ENCODE results near the gene ELMO1.
A peak's percentile ranks its signal among the peaks of the same experiment; 100 is the strongest.

ELMO1 gene

GRCh38 chr7:37081436-37081835, 367.2 kb downstream of the ELMO1 start:
- peak; percentile 24 for DNase-seq

GRCh38 chr7:37079420-37079819, 369.2 kb downstream of the ELMO1 start:
- no peak for DNase-seq

GRCh38 chr7:37076668-37077067, 372.0 kb downstream of the ELMO1 start:
- DNase-seq, result peak; percentile 76

GRCh38 chr7:37074370-37074769, 374.3 kb downstream of the ELMO1 start:
- DNase-seq, result no peak

GRCh38 chr7:37071124-37071523, 377.5 kb downstream of the ELMO1 start:
- DNase-seq, result no peak

GRCh38 chr7:37070471-37070870, 378.2 kb downstream of the ELMO1 start:
- DNase-seq, result no peak

GRCh38 chr7:37070031-37070430, 378.6 kb downstream of the ELMO1 start:
- DNase-seq, result no peak

- no peak for DNase-seq
Observed at GRCh38 chr7:37069336-37069735, 379.3 kb downstream of the ELMO1 start.

- no peak for DNase-seq
Observed at GRCh38 chr7:37068902-37069301, 379.8 kb downstream of the ELMO1 start.

- DNase-seq, result no peak
Observed at GRCh38 chr7:37068038-37068437, 380.6 kb downstream of the ELMO1 start.

GRCh38 chr7:37065779-37066271, 382.8 kb downstream of the ELMO1 start:
- DNase-seq, result peak; percentile 83

- DNase-seq, result no peak
Observed at GRCh38 chr7:37062560-37062859, 386.2 kb downstream of the ELMO1 start.

GRCh38 chr7:37061849-37062559, 386.7 kb downstream of the ELMO1 start:
- no peak for DNase-seq

GRCh38 chr7:37056234-37056912, 392.3 kb downstream of the ELMO1 start:
- DNase-seq, result no peak

GRCh38 chr7:37054624-37055241, 393.9 kb downstream of the ELMO1 start:
- no peak for DNase-seq

- DNase-seq, result peak; percentile 69
Observed at GRCh38 chr7:37052705-37053104, 396.0 kb downstream of the ELMO1 start.

GRCh38 chr7:37050801-37051200, 397.9 kb downstream of the ELMO1 start:
- DNase-seq, result no peak

GRCh38 chr7:37048674-37049073, 400.0 kb downstream of the ELMO1 start:
- no peak for DNase-seq

GRCh38 chr7:37047260-37047659, 401.4 kb downstream of the ELMO1 start:
- DNase-seq, result no peak

- DNase-seq, result no peak
Observed at GRCh38 chr7:37046531-37047079, 402.1 kb downstream of the ELMO1 start.

GRCh38 chr7:37045681-37046179, 402.9 kb downstream of the ELMO1 start:
- peak; percentile 42 for DNase-seq

- DNase-seq, result no peak
Observed at GRCh38 chr7:37041461-37041860, 407.2 kb downstream of the ELMO1 start.

GRCh38 chr7:37040330-37040729, 408.3 kb downstream of the ELMO1 start:
- DNase-seq, result no peak
